Measurements from ENCODE around the gene PRAMEF14. TPM values are rescaled to one million over a fixed set of nuclear protein-coding genes. Genes with fewer than 3 reads are reported as not detected.

The PRAMEF14 gene
- total RNA-seq, 5 donors from 2014 or later (not counting 1 experiment from before 2014, with no cell fraction given): not detected

Other genes starting within 250 kb of the PRAMEF14 start
- gene HNRNPCL2, start 230.3 kb downstream of the PRAMEF14 start, total RNA-seq: not detected
- gene PRAMEF26, start 191.1 kb downstream of the PRAMEF14 start, total RNA-seq: not detected
- not detected for gene HNRNPCL4, start 181.5 kb downstream of the PRAMEF14 start, total RNA-seq
- not detected for gene PRAMEF9, start 175.3 kb downstream of the PRAMEF14 start, total RNA-seq
- not detected for gene PRAMEF13, start 145.7 kb downstream of the PRAMEF14 start, total RNA-seq
- gene PRAMEF18, start 121.0 kb downstream of the PRAMEF14 start, total RNA-seq: not detected
- gene PRAMEF5, start 92.9 kb downstream of the PRAMEF14 start, total RNA-seq: not detected
- gene PRAMEF8, start 62.0 kb downstream of the PRAMEF14 start, total RNA-seq: not detected
- gene PRAMEF33, start 43.6 kb downstream of the PRAMEF14 start, total RNA-seq: not detected
- not detected for gene PRAMEF15, start 31.6 kb downstream of the PRAMEF14 start, total RNA-seq
- gene PRAMEF19, start 24.8 kb upstream of the PRAMEF14 start, total RNA-seq: not detected
- gene PRAMEF17, start 42.5 kb upstream of the PRAMEF14 start, total RNA-seq: not detected
- gene PRAMEF20, start 63.3 kb upstream of the PRAMEF14 start, total RNA-seq: not detected
- gene LRRC38, start 166.9 kb upstream of the PRAMEF14 start, total RNA-seq: under 1 TPM in 1 of 5 donors, not detected in 4; 0.13 TPM
- under 1 TPM in 1 of 5 donors, not detected in 4; 0.61 TPM for gene PDPN, start 236.7 kb upstream of the PRAMEF14 start, total RNA-seq

Measured in T-cell (primary cell).